ENCODE results near the gene PDK2. TPM values are rescaled to one million over a fixed set of nuclear protein-coding genes. Genes with fewer than 3 reads are reported as not detected.

PDK2 gene
- total RNA-seq, 1 experiment from 2014 or later = 31.9 TPM

DNA sequence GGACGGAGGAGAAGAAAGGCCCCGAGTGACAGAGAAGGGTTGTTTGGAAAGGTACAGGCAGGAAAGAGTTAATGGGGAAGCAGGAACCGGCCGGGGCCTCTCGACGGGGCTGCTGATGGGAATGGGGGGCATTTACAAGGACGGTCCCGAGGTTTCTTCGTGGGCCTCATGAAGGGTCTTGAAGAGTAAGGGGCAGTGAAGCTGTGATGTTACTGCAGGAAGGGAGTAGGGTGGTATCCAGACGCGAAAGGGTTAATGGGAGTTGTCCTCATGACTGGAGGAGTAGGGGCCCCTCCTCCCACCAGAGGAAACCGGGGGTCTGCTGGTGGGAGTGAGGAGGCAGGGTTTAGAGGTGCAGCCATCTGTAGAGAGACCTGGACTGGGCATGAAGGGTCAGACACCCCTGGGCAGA lies 481 bp downstream of the PDK2 start:
- H3K79me2 ChIP-seq (ENCODE audit: low read length) = peaks cover 9% of the 10 kb centered on the region
- H2AFZ ChIP-seq (ENCODE audit: low read length) = peak overlapping the region; percentile 95
- no TSS peak for BruUV-seq (replicated peaks)
- ChIA-PET POLR2A (ENCODE audit: unreplicated experiment) (no interaction called here), CTCF (no interaction called here)
- peak overlapping the region; percentile 76 for H3K9ac ChIP-seq (ENCODE audit: low read length)
- ATAC-seq (no peak), DNase-seq (no peak)
- peak overlapping the region; percentile 88 for H3K4me3 ChIP-seq (ENCODE audit: low read length)
- peaks cover 12% of the 10 kb centered on the region for H3F3A ChIP-seq (ENCODE audit: low read length, unreplicated experiment)
- peaks cover 14% of the 10 kb centered on the region for H3K4me1 ChIP-seq (ENCODE audit: insufficient read depth, low read length)
- no peaks in the 10 kb centered on the region for H3K27me3 ChIP-seq (ENCODE audit: low read length)
- no peak overlapping the region for H3K27ac ChIP-seq (ENCODE audit: low read length)
- peak overlapping the region; percentile 96 for H3K4me2 ChIP-seq (ENCODE audit: low read length)
- TF ChIP-seq, protein P1, sequence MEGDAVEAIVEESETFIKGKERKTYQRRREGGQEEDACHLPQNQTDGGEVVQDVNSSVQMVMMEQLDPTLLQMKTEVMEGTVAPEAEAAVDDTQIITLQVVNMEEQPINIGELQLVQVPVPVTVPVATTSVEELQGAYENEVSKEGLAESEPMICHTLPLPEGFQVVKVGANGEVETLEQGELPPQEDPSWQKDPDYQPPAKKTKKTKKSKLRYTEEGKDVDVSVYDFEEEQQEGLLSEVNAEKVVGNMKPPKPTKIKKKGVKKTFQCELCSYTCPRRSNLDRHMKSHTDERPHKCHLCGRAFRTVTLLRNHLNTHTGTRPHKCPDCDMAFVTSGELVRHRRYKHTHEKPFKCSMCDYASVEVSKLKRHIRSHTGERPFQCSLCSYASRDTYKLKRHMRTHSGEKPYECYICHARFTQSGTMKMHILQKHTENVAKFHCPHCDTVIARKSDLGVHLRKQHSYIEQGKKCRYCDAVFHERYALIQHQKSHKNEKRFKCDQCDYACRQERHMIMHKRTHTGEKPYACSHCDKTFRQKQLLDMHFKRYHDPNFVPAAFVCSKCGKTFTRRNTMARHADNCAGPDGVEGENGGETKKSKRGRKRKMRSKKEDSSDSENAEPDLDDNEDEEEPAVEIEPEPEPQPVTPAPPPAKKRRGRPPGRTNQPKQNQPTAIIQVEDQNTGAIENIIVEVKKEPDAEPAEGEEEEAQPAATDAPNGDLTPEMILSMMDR (conservative IDR thresholded peaks at IDR 0.05; ENCODE audit: low read depth, low read length) = no peak
- TF ChIP-seq EZH2 (IDR thresholded peaks at IDR 0.05; ENCODE audit: low read length, unreplicated experiment) = no peak
- no peak for TF ChIP-seq EZH2phosphoT487 (IDR thresholded peaks at IDR 0.05; ENCODE audit: borderline replicate concordance, low read length)
- H4K20me1 ChIP-seq (ENCODE audit: low read length) = no peaks in the 10 kb centered on the region
- no peaks in the 10 kb centered on the region for H3K9me3 ChIP-seq (ENCODE audit: low read length)
- no peaks in the 10 kb centered on the region for H3K9me2 ChIP-seq (replicated peaks; ENCODE audit: low read length)
- H3K36me3 ChIP-seq (ENCODE audit: low read depth, low read length) = no peaks in the 10 kb centered on the region; the same call in 1 of the 2 replicates
- intact Hi-C loops (cut with micrococcal nuclease) = loop anchor here (2.0 kb wide), 5 partner anchors 33 to 201 kb away; partner anchors contain the start of gene PPP1R9B

DNA sequence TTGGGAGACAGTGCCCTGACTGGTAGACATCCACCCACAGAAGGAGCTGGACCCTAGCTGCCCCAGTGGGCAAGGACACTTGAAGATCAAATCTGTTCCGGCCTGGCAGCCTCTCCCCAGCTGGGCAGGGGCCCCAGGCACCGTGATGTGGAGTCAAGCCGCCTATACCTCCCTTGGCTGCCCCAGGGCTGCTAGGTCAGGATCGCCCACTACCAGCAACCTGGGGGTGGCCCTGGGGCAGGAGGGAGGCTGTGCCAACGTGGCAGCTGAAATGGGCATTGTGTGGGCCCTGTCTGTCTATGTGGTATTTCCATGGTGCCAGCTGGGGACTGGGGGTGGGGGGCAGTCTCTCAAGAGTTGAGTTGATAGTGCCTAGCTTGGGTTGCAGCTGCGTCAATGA lies 941 bp downstream of the PDK2 start:
- CTCF ChIA-PET = no interaction called here
- Histone ChIP-seq H3K9ac (ENCODE audit: low read length) (peak overlapping the region; percentile 76; the same call in 1 of the 2 replicates), H3K79me2 (ENCODE audit: low read length) (peaks cover 9% of the 10 kb centered on the region), H3K4me2 (ENCODE audit: low read length) (peak overlapping the region; percentile 96), H3K27ac (ENCODE audit: low read length) (no peak overlapping the region), H3K27me3 (ENCODE audit: low read length) (no peaks in the 10 kb centered on the region), H3K9me2 (replicated peaks; ENCODE audit: low read length) (no peaks in the 10 kb centered on the region), H4K20me1 (ENCODE audit: low read length) (no peaks in the 10 kb centered on the region), H3K36me3 (ENCODE audit: low read depth, low read length) (no peaks in the 10 kb centered on the region; the same call in 1 of the 2 replicates), H3K4me1 (ENCODE audit: insufficient read depth, low read length) (peaks cover 14% of the 10 kb centered on the region), H3F3A (ENCODE audit: low read length, unreplicated experiment) (peaks cover 12% of the 10 kb centered on the region), H2AFZ (ENCODE audit: low read length) (no peak overlapping the region; the same call in 1 of the 2 replicates), H3K4me3 (ENCODE audit: low read length) (peak overlapping the region; percentile 88), H3K9me3 (ENCODE audit: low read length) (no peaks in the 10 kb centered on the region)
- no peak for TF ChIP-seq EZH2phosphoT487 (IDR thresholded peaks at IDR 0.05; ENCODE audit: borderline replicate concordance, low read length)
- TF ChIP-seq, protein P1 (conservative IDR thresholded peaks at IDR 0.05; ENCODE audit: low read depth, low read length) = no peak
- no peak for TF ChIP-seq EZH2 (IDR thresholded peaks at IDR 0.05; ENCODE audit: low read length, unreplicated experiment)
- no peak for ATAC-seq
- DNase-seq = no peak
- POLR2A ChIA-PET (ENCODE audit: unreplicated experiment) = no interaction called here
- intact Hi-C loops (cut with micrococcal nuclease) = no loop called here
- no TSS peak for BruUV-seq (replicated peaks)

DNA sequence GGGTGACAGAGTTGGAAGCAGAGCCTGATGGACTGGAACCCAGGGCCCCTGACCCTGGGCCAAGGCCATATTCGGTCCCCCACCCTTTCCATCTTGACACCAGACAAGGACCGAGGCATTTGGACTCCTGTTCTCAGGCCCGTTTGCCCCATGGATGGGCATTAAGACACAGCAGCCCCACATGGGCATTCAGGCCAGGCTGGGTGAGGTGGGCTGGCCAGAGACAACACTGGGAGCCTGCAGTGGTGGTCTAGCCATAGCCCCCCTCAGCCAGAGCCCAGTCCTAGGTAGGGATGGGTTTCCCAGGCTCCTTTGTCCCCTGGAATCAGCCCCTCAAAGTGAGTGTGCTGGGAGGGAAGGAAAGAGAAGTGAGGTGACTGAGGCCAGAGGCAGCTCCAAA lies 1.6 kb downstream of the PDK2 start:
- H3K4me3 ChIP-seq (ENCODE audit: low read length) = no peak overlapping the region
- H3K4me1 ChIP-seq (ENCODE audit: insufficient read depth, low read length) = peaks cover 14% of the 10 kb centered on the region
- H3K27ac ChIP-seq (ENCODE audit: low read length) = no peak overlapping the region
- H2AFZ ChIP-seq (ENCODE audit: low read length) = no peak overlapping the region
- H3K9ac ChIP-seq (ENCODE audit: low read length) = no peak overlapping the region
- peaks cover 12% of the 10 kb centered on the region for H3F3A ChIP-seq (ENCODE audit: low read length, unreplicated experiment)
- H3K9me3 ChIP-seq (ENCODE audit: low read length) = no peaks in the 10 kb centered on the region
- H3K79me2 ChIP-seq (ENCODE audit: low read length) = peaks cover 9% of the 10 kb centered on the region
- no peak overlapping the region for H3K4me2 ChIP-seq (ENCODE audit: low read length)
- ChIA-PET POLR2A (ENCODE audit: unreplicated experiment) (no interaction called here), CTCF (no interaction called here)
- DNase-seq = no peak
- no peaks in the 10 kb centered on the region for H3K27me3 ChIP-seq (ENCODE audit: low read length)
- no peak for ATAC-seq
- TF ChIP-seq, protein P1 (conservative IDR thresholded peaks at IDR 0.05; ENCODE audit: low read depth, low read length) = no peak
- TF ChIP-seq EZH2 (IDR thresholded peaks at IDR 0.05; ENCODE audit: low read length, unreplicated experiment) (no peak), EZH2phosphoT487 (IDR thresholded peaks at IDR 0.05; ENCODE audit: borderline replicate concordance, low read length) (no peak)
- H3K9me2 ChIP-seq (replicated peaks; ENCODE audit: low read length) = no peaks in the 10 kb centered on the region
- H4K20me1 ChIP-seq (ENCODE audit: low read length) = no peaks in the 10 kb centered on the region
- no peaks in the 10 kb centered on the region; the same call in 1 of the 2 replicates for H3K36me3 ChIP-seq (ENCODE audit: low read depth, low read length)
- intact Hi-C loops (cut with micrococcal nuclease) = no loop called here
- BruUV-seq (replicated peaks) = no TSS peak
